HG03469 (cell line): ENCODE measurements around the gene NINL.

Experiments
- ATAC-seq: cut with Tn5 transposase; IDR thresholded peaks from one replicate; pipeline ENCODE4 v1.9.1; 2021; ENCODE audit warnings: mild to moderate bottlenecking, moderate library complexity, moderate number of reproducible peaks; ENCODE audit not compliant: unreplicated experiment

Gene NINL

DNA sequence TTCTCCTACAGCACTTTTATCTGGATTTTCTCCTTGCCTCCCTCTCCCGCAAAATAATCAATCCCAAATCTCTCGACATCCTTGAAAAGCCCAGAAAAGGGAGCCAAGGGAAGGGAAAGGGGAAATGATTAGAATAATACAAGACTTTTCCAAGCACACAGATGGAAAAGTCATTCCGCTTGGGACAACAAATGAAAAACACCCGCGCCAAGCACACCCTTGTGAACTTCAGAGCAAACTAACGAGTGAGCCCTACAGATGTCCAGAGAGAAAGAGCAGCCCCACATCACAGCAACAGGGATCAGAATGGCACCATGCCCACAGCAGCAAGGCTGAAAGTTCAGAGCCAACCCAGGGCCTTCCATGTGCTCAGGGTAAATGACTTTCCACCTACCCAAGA is 49.6 kb downstream of the NINL start:
- ATAC-seq = no peak

GRCh38 chr20:25534845-25535244 is 50.5 kb downstream of the NINL start:
- no peak for ATAC-seq

- no peak for ATAC-seq
These were observed 51.2 kb downstream of the NINL start for GRCh38 chr20:25533920-25534700.

- no peak for ATAC-seq
These were observed 52.4 kb downstream of the NINL start for GRCh38 chr20:25532971-25533391.

GRCh38 chr20:25532015-25532751 is 53.1 kb downstream of the NINL start:
- ATAC-seq = no peak

GRCh38 chr20:25529295-25529951 is 55.9 kb downstream of the NINL start:
- ATAC-seq = no peak

- no peak for ATAC-seq
These were observed 57.4 kb downstream of the NINL start for GRCh38 chr20:25527949-25528348.

- ATAC-seq = no peak
These were observed 58.9 kb downstream of the NINL start for GRCh38 chr20:25526446-25526845.

- ATAC-seq = no peak
These were observed 59.5 kb downstream of the NINL start for GRCh38 chr20:25525867-25526266.

GRCh38 chr20:25525295-25525694 is 60.0 kb downstream of the NINL start:
- no peak for ATAC-seq

DNA sequence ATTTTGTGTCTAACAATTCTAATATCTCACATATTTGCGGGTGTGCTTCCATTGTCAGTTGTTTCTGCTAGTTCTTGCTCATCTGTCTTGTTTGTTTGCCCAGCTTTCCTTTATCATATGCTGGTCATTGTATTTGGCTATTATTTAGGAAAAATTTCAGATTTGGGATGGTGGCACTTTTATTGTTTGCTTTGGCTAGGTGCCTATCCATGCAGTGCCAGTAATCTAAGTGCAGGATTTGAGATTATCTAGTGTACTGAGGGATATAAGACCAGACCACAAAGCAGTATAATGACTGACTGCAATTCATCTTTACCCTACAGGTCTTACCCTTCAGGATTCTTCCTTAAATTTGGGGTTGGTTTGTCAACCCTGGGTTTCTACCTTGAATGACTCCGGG is 63.9 kb downstream of the NINL start:
- ATAC-seq = no peak

DNA sequence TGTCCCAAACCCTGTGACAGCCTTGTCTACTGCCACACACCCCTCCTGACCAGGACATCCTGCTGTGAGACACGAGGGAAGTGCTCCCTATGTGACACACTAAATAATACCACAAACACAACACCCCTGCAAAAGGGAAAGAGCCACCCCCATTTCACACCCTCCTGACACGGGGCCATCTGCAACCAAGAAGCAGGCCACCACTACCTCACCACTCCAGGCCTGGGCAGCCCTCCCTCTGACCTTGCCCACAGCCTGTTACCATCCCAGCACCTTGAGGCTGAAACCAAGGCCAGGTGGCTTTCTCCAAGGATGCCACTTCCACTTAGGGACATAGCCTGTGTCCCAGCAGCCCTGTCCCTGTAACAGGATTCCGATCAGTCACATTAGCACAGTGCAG is 68.2 kb downstream of the NINL start:
- ATAC-seq = no peak

GRCh38 chr20:25514747-25515340 is 70.5 kb downstream of the NINL start:
- no peak for ATAC-seq

- no peak for ATAC-seq
These were observed 71.1 kb downstream of the NINL start for GRCh38 chr20:25514195-25514594.

GRCh38 chr20:25512709-25513108 is 72.6 kb downstream of the NINL start:
- no peak for ATAC-seq

- ATAC-seq = no peak
These were observed 74.1 kb downstream of the NINL start for GRCh38 chr20:25511183-25511582.

DNA sequence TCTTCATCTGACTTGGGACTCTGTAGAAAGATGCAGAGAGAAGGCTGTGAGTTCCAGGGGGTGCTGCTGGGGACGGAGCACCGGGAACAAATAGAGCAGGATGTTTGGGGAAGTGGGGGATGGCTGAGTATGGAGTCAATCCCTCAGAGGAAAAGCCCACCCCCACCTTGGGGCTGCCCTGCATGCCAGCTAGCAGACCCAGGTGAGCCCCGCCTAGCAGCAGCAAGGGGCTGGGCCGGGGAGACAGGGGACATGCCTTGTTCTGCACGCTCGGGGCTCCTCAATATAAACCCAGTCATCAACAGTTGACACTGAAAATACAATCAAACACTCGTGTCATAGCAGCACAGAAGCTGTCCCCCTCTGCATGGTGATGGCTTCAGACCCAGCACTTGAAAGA is 74.6 kb downstream of the NINL start:
- ATAC-seq = no peak

- no peak for ATAC-seq
These were observed 75.1 kb downstream of the NINL start for GRCh38 chr20:25510202-25510601.

DNA sequence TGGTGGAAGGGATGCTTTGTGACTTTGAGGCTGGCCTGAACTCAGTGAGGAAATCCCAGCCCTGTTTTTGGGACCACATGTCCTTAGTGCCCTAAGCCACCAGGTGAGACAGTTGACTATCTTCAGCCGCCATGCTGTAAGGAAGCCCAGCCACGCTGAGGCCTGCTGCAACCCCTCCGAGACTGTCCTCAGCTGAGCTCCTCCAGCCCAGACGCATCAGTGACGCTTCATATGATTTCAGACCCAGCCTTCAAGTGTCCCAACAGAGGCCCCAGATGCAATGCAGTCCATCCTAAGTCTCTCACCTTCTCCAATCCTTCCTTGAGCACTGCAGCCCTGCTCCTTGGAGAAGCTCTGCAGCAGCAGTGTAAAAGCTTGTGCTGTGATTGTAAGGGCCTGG is 76.2 kb downstream of the NINL start:
- ATAC-seq = no peak

DNA sequence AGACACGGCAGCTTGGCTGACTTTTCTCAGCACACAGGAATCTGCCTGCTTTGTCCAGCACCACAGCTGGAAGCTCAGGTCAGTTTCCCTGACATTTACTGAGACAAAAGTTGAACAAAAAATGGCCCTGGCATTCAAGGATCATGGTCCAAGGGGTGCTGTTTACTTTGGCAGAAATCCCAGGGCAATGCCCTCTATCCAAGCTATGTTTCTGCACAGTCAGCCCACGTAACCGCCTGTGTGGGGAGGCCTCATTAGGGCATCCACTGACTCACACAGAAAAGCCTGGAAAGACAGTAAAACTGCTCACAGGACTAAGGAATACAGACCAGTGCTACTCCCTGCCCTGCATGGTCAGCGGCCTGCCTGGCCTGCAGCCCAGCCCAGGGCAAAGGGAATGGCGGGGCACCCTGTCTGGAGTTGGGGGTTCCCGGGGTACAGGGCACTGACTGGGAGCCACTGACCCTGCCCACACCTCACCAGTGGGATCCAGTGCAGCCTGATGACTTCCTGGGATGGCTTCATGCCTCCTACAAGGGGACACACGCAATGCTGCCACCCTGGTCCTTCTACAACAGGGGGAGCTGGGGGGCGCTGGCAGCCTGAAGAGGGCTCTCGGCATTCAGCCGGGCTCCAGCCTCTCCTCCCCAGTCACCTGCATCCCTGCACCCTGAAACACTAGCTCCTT is 77.1 kb downstream of the NINL start:
- no peak for ATAC-seq
